GM18499 (cell line): ENCODE results near the gene EMP1.
A peak's percentile ranks its signal among the peaks of the same experiment; 100 is the strongest.

ENCODE experiments used
- ATAC-seq: cut with Tn5 transposase; IDR thresholded peaks from one replicate; pipeline ENCODE4 v1.9.1; 2021; ENCODE audit warnings: moderate number of reproducible peaks; ENCODE audit not compliant: insufficient read depth, unreplicated experiment

Gene EMP1

DNA sequence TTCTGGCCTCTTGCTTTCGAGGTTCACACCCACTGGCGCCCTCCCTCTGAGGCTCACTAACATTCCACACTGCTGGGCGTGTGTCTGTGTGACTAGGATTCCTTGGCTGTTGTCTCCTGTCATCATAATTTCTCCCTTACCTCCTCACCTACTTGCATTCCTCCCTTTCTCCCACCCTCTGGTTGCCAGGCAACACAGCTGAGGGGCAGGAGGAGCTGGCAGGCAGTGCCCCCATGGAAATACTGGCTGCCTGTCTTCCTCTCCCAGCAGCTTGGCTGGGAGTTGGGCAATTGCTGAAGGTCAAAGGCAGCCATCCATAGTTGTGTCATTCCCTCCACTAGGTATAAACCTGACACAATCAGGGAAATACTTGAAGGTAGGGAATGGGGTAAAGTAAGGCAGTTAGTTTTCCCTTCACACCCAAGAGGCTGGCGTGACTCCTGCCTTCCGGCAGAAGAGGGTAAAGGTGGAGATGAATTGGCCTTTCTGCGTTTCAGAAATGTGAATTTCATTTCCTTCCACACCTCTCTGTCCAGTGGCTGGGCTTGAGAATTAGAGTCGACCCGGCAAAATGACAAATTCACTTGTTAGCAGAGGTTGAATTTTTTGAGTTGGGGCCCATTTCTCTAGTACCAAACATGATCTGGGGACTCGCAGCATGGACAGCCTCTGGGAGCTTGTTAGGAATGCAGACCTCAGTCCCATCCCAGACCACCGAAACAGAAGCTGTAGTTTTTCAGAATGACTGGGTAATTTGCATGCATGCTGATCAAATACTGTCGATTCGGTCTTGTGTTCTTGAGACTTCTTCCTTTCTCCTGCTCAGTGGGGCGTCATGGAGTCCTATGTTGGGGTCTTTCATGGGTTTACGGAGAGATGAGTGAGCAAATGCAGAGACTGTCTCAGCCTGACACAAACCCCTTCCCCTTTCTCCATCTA is 24.3 kb upstream of the EMP1 start:
- ATAC-seq, result no peak

DNA sequence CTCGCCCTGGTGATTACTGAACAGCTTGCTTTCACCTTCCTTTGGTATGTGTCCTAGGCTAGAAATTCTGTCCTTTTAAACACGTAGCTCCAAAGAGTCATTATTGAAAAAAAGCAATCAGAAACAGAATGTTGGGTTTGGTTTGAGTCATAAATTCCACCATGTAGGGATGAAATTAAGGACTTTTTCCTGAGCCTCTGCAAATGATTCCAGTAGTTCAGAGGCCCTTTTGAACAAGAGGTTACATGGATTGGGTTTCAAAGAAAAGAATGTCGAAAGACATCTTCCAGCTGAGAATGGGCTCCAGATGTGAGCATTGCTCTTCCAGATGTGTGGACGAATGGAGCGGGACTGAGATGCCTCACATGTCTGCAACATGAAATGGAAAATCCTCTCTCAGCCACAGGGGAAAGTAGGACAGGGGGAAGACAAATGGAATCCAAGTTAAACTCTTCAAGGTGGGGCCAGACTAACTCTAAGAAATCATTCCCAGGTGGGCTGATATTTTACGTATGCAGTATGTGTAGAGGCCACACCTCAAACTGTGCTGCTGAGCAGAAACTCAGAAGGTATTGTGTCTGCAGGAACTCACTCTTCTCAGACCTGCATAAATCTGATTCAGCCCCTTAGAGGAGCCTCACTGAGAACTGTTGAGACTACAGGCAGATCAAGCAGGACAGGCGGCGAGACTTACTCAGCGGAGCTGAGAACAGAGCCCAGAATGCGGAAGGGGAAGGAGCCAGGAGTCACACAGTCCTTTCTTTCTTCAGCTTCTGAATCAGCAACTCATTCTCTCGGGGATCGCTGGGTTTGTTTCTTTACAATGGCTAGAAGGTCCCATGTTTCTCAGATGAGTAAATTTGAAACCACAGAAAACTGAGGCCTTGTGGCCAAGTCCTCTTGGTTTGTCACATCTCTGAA is 23.3 kb upstream of the EMP1 start:
- ATAC-seq, result peak; percentile 94

DNA sequence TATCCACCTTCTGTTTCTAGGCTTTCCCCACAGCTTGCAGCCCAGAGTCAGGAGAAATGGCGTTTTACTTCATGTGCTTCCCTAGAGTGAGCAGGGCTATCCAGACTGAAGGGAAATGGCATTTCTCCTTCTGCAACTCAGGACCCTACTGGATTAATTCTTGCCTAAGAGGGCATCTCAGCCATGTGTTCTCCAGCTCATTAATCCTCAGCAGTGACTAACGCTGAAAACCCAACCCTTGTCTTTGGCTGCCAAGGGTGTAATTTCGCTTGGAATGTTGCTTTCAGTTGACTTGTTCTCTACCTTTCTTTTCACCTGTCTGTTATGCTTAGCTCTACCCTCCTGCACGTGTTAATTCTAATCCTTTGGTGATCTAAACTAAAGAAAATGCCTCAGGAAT is 21.0 kb upstream of the EMP1 start:
- no peak for ATAC-seq

DNA sequence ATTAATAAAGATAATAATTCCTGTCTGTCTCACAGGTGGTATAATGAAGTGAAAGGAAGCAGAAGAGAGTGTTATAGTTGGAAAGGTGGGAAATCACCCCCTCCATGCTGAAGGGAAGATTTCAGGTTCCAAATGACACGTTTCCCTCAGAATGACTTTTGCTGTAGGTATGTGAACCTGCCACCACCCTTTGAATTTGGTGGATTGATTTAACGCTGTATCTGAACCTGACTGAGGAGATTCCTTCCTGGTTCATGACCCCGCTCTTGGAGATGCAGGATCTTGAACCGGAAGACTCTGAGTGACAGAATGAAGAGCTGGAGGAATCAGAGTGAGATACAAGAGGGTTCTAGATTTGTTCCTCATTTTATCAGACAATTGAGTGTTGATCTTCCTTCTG is 20.3 kb upstream of the EMP1 start:
- no peak for ATAC-seq

DNA sequence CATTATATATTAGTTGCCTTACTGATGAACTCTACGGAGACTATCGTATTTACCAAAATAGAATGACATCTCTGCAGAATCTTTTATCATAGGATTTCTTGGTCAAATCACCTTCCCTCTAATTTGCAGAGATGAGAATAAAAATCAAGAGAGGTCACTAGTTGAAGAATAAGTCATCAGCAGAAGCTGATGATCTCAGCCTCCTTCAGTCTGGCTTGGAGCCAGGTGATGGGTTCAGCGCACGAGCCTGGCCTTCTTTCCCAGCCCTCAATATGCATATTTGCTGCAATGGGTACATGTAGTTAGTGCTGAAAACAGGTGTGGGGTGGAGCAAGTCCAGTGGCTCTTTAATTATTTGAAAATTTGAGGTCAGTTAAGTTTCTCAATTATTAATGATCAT is 19.2 kb upstream of the EMP1 start:
- no peak for ATAC-seq

DNA sequence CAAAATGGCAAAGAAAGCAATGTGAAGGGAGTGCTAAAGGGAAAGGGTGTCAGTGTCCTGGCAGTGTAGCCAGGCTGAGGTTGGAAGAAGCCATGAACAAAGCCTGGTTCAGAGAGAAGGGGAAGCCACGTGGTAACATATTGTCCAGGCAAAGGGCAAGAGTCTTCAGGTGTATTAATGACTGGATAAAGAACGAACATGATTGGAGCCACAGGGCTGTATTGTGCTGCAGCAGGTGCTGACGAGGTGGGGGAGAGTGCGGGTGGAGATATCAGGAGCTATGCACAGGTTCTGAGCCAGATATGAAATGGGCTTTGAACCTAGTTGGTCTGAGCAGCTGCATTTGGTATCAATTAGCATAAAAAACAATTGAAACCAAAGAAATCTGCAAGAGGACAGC is 18.6 kb upstream of the EMP1 start:
- no peak for ATAC-seq

DNA sequence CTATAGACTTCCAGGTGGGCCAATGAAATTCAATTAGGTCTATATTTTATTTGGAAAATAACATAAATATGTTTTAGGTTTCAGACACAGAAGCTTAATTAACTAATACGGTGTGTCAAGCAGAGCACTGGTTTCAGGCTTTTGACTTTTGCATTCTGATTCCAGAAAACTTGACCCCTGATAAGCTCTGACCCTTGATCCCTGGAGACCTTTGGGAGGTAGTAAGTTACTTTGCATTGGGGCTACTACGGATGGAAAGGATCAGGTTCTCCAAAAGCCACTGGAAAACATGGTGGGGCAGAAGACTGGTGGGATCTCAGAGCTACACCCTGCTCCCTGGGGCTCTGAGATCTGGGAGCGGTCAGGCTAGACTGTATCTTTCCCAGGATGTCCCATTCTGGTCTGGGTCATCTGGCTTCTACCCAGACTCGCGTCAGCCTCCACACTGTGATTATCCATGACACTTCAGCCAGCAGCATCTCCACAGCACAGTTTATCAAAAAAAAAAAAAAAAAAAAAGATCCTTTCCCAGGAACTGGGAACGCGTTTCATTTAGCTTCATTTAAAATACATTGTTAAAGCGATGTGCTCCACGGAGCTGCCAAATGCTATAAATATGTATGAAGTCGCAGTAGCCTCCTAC is 17.8 kb upstream of the EMP1 start:
- ATAC-seq, result no peak

DNA sequence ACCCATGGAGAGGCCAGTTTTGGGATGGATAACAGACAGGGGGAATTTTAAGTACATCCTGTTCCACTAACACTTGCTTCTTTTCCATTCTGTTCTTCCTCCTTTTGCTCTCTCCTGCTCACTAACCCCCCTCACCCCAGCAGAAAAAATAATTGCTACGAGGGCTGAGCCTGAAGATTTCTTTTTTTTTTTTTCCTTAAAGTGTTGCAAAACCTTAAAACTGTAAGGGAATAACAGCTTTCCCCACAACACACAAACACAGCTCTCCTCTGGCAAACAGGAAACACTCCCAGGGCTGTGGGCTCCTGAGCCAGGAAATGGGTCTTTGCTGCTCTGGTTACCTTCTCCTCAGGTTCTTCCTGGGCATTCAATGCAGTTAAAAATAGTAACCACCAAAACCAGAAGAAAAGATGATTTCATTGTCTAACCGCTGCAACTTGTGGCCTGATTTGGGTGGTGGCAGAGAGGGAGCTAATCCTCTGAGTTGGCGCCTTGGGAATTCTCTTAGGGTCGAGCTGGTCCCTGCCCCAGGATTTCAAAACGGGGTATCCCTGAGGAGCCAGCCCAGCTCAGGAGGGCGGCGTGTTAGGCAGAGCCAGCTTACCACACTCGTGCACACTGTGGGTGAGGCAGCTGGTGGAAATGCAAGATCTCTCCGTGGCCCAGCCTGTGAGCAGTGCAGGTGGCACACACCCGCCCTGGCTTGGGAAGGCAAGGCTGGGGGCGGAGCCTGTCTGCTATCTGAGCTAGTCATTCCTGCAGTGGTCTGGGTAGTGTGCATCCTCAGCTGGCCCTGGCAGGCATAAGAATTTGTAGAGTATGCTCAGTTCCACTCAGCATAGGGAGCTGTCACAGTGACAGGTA is 17.1 kb upstream of the EMP1 start:
- ATAC-seq, result no peak

DNA sequence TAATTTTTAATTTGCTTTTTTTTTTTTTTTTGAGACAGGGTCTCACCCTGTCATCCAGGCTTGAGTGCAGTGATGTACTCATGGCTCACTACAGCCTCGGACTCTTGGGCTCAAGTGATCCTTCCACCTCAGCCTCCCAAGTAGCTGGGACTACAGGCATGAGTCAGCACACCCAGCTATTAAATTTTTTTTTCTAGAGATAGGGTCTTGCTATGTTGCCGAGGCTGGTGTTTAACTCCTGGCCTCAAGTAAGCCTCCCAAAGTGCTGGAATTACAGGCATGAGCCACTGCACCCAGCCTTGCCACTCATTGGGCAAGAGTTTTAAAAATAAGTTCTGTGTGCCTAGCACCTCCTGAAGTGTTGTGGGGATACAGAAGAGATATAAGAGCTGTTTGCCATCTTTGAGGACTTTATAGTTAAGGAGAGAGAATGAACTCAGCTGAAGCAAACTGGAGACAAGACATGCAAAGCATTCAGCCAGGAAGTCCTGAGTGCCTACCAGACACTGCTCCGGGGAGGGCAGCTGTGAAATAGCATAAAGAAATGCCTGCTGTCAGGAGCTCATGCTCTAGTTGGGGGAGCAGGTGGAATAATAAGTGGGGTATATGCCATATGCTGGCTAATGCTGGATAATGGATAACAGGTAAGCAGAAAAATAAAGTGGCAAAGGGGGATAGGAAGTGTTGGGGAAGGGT is 15.0 kb upstream of the EMP1 start:
- ATAC-seq, result no peak

DNA sequence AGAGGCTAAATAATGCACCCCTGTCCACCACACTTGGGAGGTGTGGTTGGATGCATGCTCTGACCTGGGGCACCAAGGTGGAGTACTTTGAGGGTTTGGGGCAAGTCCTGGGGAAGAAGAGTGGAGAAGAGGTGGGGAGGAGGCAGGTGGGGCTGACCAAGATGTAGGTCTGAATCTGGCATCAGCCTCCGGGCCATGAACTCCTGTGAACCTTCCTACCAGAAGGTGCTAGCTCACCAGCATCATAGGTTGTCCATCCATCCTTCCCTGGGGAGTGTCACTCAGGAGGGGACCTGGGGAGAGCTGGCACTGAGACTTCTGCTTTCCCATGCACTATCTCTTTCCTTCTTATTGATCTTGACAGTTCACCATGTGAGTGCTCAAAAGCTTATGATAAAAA is 13.6 kb upstream of the EMP1 start:
- ATAC-seq, result no peak

DNA sequence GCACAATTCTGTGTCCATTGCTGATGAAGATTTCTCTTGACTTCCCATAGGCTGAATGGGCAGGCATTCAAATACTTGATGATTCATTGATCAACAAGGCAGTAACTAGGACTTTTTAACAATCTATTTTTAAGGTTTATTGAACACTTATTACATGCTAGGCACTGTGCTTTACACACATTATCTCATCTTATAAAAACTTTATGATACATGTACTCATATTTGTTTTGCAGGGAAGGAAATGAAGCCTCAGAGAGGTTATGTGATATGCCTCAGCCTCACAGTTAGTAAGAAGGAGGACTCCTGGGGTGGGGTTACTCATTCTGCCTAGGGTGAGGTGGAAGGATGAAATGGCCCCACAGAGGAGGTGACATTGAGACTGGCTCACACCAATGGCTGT is 12.9 kb upstream of the EMP1 start:
- no peak for ATAC-seq

DNA sequence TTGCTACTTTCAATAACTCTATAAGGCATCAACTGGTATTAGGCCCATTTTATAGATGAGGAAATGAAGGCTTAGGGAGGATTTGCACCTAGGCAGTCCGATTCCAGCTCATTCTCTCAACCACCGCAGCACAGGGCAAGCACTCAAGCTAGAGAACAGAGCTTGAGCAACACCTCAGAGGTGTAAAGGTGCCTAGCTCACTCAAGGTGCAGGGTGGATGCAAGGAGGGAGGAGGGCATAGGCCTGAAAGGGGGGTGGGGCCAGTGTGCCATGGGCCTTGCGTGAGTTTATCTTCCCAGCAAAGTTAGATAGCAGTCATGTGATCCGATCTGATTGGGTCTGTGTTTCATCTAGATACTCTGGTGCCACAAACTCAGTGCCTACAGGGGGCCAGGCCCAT is 10.2 kb upstream of the EMP1 start:
- no peak for ATAC-seq

DNA sequence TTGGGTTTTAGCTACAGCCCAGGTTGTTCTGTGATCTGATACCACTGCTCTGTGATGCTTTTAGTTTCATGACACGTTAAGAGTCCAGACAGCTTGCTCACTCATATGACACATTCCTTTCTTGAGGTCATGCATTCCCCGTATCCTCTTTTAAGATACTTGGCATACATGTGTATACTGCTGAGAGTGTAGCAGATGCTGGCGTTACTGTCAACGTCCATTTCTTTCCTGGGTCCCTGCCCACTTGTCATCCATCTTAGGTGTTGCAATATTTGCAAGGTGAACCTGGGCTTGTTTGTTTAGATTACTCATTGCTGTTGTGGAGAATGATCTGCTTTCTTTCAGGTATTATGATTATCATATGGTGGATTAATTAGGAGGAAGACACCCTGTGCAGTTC is 9.1 kb upstream of the EMP1 start:
- no peak for ATAC-seq

DNA sequence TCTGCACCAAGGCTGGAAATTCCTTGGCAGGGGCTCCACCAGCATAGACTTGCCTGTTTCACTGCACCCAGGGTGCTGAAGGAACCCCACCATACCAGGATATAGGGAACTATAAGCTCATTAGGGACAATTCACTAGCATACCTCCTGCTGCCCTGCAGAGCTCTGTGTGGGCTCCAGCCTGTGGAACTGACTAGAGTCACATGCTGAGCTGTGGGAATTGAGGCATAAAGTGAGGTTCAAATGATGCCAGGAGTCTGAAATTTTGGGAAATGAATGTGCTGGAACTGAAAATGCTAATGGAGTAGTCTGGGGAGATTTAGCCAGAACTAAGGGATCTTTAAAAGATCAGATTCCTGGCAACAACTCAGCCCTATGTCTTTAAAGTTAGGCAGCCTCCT is 7.3 kb upstream of the EMP1 start:
- no peak for ATAC-seq

DNA sequence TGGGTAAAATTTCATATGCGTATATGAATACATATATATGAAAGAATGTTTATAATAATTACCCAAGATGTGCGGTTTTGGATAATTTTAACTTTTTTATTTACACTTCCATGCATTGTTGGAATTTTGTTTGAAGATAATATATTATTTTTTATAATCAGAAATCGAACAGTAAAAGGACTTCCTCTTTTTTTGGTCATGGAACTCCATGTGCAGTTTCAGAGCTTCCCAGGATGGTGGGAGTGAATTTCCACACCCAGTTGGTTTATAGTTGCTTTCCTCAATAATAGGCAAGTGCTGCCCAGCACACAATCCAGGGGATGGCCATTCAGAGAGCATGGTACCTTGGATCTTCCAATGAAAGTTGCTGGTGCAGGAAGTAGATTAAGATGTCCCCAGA is 6.3 kb upstream of the EMP1 start:
- no peak for ATAC-seq

DNA sequence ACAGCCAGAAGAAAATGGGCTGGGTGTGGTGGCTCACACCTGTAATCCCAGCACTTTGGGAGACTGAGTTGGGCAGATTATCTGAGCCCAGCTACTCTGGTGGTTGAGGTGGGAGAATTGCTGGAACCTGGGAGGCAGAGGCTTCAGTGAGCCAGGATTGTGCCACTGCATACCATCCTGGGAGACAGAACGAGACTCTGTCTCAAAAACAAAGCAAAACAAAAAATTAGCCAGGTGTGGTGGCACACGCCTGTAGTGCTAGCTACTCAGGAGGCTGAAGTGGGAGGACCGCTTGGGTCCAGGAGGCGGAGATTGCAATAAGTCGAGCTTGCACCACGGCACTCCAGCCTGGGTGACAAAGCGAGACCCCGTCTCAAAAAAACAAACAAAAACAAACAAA is 3.8 kb upstream of the EMP1 start:
- no peak for ATAC-seq

DNA sequence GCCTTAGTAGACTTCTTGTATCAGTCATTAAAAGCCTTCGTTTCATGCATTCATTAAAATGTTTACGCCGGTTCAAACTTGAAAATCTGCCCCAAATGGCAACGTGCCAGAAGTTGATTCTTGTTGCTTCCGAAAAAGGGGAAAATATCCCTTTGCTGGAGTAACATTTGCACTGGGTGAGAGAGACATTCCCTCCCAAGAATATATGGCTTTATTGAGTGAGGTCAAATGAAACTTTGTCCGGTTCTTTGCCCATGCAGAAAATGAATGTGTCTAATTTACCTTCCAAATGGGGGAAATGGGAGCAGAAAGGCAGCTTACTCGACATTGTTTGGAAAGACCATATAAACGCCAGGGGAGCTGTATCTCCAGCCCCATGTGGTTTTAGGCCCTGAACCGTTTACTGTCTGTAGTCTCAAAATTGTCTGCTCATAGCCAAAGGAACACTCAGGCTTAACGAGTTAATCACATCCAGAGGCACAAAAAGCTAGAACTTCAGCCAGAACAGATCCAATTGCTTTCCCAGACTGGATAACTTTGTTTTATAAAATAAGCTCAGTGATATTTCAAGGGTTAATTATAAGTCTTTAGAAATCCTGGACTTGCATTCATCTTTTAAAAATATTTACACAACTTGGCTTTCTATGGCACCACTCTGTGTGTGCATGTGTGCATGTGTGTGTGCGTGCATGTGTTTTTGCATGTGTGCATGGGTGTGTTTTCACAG is 2.9 kb upstream of the EMP1 start:
- no peak for ATAC-seq

DNA sequence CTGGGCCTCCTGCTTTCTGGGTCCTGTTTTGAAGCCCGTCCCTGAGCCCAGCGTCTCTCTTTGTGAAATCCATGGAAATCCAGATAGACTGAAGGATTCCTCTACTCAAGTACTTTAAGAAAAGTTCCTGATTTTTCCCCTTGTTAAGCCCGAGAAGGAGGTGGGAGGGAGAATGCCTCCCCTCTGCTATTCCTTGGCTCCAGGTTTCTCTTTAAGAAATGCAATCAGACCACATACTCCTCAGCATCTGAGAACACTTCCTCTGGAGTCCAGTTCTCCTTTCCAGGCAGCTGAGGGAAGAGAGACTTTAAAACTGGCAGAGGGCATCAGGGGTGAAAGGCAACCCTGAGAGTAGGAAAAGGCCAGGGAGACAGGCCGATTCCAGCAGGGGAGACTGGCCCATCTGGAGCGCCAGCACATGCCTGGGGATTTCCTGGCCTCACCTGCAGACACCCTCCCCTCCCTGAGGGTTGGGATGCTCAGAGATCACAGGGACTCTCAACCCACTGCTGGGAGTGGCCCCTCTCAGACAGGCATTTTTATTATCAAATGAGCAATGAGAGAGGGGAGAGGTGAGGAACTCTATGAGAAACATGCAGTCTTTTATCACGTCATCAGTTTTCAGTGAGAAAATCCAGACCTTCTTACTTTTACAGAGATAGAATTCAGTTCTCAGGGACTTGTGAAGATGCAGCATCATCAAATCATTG is 2.0 kb upstream of the EMP1 start:
- ATAC-seq, result no peak
